Cortex of kidney (tissue), 1 donor: ENCODE results near the gene LRRC45.

Experiments
- DNase-seq: peaks from one replicate; lab custom pipeline; 2025; lab: John Stamatoyannopoulos, UW

LRRC45 gene

GRCh38 chr17:82007228-82007494 is 15.9 kb upstream of the LRRC45 start:
- DNase-seq = no peak

GRCh38 chr17:82007495-82008257 is 15.4 kb upstream of the LRRC45 start:
- DNase-seq = no peak

- no peak for DNase-seq
These were observed 14.7 kb upstream of the LRRC45 start for GRCh38 chr17:82008258-82008940.

- DNase-seq = no peak
These were observed 14.1 kb upstream of the LRRC45 start for GRCh38 chr17:82008941-82009405.

- no peak for DNase-seq
These were observed 13.7 kb upstream of the LRRC45 start for GRCh38 chr17:82009413-82009812.

- DNase-seq = no peak
These were observed 12.3 kb upstream of the LRRC45 start for GRCh38 chr17:82010575-82011525.

GRCh38 chr17:82011617-82012187 is 11.4 kb upstream of the LRRC45 start:
- DNase-seq = no peak

GRCh38 chr17:82012261-82012639 is 10.9 kb upstream of the LRRC45 start:
- no peak for DNase-seq

- no peak for DNase-seq
These were observed 10.3 kb upstream of the LRRC45 start for GRCh38 chr17:82012640-82013295.

- no peak for DNase-seq
These were observed 9.8 kb upstream of the LRRC45 start for GRCh38 chr17:82013341-82013740.

- DNase-seq = no peak
These were observed 9.3 kb upstream of the LRRC45 start for GRCh38 chr17:82013772-82014321.

- DNase-seq = no peak
These were observed 8.7 kb upstream of the LRRC45 start for GRCh38 chr17:82014432-82014831.

- DNase-seq = no peak
These were observed 8.2 kb upstream of the LRRC45 start for GRCh38 chr17:82014971-82015310.

- DNase-seq = no peak
These were observed 7.7 kb upstream of the LRRC45 start for GRCh38 chr17:82015311-82015971.

- DNase-seq = no peak
These were observed 6.8 kb upstream of the LRRC45 start for GRCh38 chr17:82016061-82016874.

GRCh38 chr17:82016875-82017459 is 6.1 kb upstream of the LRRC45 start:
- no peak for DNase-seq

GRCh38 chr17:82017612-82018151 is 5.4 kb upstream of the LRRC45 start:
- no peak for DNase-seq

GRCh38 chr17:82018152-82018988 is 4.7 kb upstream of the LRRC45 start:
- DNase-seq = no peak
